ENCODE data around the gene CEP128.

DNA sequence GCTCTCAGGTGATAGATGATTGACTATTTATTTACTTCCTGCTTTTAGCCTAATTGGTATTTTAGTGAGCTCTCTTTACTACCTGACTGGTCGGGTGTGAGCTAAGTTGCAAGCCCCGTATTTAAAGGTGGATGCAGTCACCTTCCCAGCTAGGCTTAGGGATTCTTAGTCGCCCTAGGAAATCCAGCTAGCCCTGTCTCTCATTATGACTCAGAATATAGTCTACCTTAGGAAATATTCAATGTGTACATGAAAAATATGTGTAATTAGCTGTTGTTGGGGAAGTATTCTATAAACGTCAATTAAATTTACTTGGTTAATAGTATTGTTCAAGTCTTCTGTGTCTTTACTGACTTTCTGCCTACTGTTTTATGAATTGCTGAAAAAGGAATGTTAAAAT, 423.4 kb downstream of the CEP128 start:
- TF ChIP-seq SUZ12 (IDR thresholded peaks at IDR 0.05; ENCODE audit: extremely low read depth, insufficient read depth, insufficient read length) (no peak), ZNF274 (IDR thresholded peaks at IDR 0.05; ENCODE audit: low read depth, low read length) (no peak), YY1 (IDR thresholded peaks at IDR 0.05; ENCODE audit: insufficient read depth, insufficient read length) (no peak)
